GM12801 (cell line): ENCODE results near the gene PKM.

Source experiments
- TF ChIP-seq, protein P1 (sequence below): IDR thresholded peaks from one replicate; pipeline ENCODE4 v1.5.1; 2011; ENCODE audit warnings: control low read depth; ENCODE audit not compliant: insufficient read length; ENCODE audit errors: extremely low read depth

PKM gene

DNA sequence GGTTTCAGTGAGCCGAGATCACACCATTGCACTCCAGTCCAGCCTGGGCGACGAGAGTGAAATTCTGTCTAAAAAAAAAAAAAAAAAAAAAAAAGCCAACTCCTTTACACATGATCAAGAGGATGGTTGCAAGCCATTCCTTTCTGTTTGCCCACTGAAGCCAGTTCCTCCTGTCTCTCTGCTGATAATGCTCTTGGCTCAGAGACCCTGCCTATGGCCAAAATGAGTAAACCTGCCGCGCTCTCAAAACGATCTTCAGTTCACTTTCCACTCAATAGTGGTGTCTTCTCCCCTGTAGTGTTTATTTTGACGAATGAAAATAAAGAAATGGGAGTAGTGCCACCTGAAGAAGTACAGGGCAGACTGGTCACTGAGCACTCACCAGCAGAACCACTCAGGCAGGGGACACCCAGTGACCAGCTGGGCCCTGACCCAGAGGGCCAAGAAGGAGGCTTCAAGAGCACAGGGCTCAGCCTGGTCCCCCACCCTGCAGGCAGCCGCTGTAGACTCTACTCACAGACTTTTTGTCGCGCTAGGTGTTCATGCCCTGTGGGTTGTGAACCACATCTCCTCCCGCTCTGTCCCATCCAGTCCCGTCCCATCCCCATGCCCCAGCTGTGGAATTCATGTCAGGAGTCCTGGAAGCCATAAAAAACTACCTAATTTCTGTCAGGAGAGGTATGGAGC lies 57.0 kb downstream of the PKM start:
- TF ChIP-seq, protein P1, sequence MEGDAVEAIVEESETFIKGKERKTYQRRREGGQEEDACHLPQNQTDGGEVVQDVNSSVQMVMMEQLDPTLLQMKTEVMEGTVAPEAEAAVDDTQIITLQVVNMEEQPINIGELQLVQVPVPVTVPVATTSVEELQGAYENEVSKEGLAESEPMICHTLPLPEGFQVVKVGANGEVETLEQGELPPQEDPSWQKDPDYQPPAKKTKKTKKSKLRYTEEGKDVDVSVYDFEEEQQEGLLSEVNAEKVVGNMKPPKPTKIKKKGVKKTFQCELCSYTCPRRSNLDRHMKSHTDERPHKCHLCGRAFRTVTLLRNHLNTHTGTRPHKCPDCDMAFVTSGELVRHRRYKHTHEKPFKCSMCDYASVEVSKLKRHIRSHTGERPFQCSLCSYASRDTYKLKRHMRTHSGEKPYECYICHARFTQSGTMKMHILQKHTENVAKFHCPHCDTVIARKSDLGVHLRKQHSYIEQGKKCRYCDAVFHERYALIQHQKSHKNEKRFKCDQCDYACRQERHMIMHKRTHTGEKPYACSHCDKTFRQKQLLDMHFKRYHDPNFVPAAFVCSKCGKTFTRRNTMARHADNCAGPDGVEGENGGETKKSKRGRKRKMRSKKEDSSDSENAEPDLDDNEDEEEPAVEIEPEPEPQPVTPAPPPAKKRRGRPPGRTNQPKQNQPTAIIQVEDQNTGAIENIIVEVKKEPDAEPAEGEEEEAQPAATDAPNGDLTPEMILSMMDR = no peak

DNA sequence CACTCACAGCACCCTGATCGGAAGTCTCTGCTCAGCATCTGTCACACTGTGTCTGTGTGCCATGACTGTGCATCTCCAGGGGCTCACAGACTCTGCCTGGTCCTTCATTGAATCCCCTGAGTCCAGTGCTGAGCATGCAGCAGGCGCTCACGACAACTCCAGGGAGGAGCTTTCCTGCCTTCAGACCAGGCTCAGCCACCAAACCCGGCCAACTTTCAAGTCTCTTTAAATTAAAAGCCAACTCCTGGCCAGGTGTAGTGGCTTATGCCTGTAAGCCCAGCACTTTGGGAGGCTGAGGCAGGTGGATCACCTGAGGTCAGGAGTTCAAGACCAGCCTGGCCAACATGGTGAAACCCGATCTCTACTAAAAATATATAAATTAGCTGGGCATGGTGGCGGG lies 57.6 kb downstream of the PKM start:
- TF ChIP-seq, protein P1 = no peak

GRCh38 chr15:72172796-72173195 lies 58.2 kb downstream of the PKM start:
- TF ChIP-seq, protein P1 = no peak

GRCh38 chr15:72170691-72171090 lies 60.3 kb downstream of the PKM start:
- TF ChIP-seq, protein P1 = no peak

GRCh38 chr15:72169921-72170611 lies 60.9 kb downstream of the PKM start:
- TF ChIP-seq, protein P1 = no peak

DNA sequence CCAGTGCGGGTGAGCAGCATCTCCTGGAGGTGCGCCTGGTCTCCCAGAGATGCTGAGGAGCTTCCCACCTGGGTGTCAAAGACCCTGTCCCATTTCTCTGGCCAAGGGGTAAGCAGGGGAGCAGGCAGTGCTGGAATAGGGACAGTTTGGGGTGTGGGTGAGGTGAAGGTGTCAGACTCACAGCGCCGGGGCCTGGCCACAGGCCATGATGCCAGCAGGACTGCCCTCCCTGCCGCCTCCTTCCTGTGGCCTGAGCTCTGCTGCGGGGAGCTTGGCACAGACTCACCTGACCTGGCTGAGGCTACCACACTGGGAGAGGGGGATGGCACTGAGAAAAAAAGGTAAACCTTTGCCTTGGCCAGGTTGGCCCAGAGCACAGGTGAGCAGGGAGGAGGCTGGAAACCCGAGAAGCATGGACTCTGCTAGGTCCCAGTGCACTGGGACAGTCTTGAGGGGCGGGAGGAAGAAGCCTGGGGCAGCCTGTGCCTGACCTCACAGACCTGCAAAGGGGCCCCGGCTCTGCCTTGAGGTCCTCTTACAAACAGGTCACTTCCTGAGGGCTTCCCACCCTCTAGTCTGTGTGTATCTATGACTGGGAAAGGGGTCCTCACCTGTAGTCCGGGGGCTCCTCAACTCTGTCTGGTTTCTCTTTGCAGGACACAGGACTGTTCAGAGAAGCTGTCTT lies 61.6 kb downstream of the PKM start:
- TF ChIP-seq, protein P1 = no peak

DNA sequence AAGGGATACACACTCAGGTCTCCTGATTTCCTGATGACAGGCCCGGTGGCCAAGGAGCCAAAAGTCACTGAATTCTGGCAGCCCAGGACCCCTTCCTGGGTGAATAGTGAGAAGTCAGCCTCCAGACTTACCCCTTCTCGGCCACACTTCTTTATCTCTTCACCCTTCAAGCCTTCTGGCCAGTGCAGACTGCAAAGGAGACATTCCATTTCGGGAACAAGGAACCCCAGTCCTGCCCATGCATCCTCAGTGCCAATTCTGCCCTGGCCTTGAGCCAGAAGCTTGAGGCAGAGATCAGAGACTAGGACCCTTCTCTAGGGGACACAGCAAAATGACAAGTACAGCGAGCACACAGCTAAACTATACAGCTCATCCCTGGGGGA lies 62.2 kb downstream of the PKM start:
- TF ChIP-seq, protein P1 = no peak
